GM12801 (cell line): ENCODE data around the gene PPME1.

Source experiments
- TF ChIP-seq, protein P1 (sequence below): IDR thresholded peaks from one replicate; pipeline ENCODE4 v1.5.1; 2011; ENCODE audit warnings: control low read depth; ENCODE audit not compliant: insufficient read length; ENCODE audit errors: extremely low read depth

The PPME1 gene

DNA sequence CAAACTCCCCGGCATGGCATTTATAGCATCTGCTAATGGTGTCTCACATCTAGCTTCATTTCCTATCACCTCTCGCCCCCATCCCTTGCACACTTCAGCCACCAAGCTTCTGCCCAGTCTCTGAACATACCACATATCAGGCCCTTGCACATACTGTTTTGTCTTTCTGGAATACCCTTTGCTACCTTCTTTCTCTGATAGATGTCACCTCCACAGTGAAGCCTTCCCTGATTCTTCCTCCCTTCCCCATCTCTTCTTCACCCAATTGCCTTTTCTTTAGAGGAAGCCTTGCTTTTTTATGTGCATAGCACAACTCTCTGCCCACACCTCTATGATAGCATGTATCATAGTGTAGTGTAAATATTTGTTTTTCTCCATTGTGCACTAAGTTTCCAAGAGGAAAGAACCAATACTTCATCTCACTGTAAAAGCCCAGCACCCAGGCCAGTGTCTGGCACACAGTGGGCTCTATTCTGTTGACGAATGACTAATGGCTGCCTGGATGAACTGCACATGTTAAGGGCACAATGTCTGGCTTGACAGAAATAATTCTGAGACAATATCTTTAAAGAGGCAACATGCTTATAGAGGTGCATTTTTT, 112.6 kb downstream of the PPME1 start:
- TF ChIP-seq, protein P1, sequence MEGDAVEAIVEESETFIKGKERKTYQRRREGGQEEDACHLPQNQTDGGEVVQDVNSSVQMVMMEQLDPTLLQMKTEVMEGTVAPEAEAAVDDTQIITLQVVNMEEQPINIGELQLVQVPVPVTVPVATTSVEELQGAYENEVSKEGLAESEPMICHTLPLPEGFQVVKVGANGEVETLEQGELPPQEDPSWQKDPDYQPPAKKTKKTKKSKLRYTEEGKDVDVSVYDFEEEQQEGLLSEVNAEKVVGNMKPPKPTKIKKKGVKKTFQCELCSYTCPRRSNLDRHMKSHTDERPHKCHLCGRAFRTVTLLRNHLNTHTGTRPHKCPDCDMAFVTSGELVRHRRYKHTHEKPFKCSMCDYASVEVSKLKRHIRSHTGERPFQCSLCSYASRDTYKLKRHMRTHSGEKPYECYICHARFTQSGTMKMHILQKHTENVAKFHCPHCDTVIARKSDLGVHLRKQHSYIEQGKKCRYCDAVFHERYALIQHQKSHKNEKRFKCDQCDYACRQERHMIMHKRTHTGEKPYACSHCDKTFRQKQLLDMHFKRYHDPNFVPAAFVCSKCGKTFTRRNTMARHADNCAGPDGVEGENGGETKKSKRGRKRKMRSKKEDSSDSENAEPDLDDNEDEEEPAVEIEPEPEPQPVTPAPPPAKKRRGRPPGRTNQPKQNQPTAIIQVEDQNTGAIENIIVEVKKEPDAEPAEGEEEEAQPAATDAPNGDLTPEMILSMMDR = no peak

DNA sequence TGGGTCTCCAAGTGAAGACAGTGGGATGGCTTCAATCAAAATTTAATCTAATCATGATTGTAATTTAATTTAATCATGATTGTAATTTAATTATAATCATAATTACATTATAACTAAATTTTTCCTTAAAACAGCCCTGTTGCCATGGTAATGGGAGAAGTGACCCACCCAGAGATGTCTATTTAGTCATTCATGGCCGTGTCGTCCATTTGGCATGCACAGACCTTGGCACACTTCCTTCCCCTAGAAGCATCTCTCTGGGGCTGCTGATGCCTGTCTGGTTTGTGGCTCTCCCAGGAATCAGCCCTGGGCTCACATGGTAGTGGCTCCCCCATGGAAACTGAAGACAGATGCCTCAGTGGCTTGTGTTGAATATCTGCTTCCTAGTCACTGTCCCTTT, 113.4 kb downstream of the PPME1 start:
- TF ChIP-seq, protein P1 = no peak

DNA sequence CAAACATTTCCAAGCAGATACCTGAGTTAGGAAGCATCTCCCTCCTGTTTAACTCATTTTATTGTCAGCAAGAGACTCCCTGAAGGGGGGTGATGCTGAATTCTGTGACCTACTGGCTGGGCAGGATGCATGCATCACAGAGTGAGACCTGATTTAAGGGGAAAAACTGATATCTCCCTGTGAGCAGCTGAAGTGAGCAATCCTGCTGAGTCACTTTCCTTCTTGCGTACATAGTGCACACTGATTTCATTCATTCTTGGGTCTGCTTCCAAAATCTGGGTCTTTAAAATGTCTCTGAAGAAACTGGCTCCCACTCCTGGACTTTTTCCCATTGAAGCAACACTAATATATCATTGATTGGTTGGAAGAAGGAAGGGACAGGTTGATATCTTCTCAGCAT, 117.1 kb downstream of the PPME1 start:
- TF ChIP-seq, protein P1 = no peak

DNA sequence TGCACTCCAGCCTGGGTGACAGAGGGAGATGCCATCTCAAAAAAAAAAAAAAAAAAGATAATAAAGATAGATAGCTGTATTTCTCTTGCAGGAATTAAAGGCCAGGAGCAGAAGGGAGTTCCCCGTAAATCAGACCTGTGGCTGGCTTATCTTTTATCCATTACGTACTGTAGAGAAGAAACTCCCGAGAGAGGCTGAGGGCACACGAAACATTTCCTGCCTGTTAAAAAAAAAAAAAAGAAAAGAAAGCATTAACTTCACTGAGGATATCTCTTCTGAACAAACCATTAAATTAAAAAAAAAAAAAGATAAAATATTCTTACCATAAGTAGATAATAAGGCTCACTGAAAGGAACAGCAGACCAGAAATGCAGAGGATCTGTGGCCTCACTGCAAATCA, 117.8 kb downstream of the PPME1 start:
- TF ChIP-seq, protein P1 = no peak

DNA sequence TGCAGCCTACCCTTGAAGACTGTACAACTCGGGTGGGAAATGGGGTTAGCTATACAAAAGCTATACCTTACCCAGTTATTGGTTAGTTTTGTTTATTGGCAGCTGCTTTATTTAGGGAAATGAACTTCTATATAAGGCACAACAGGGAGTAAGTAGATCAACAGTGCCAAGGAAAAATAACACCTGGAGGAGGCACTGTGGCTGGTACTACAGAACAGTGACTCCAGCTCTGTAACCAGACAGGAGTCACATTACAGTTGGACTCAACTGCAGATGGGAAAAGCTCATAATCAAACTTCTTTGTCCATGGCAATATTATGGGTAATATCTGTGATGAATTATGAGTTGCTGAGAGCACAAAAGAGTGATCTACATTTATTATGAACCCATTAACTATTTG, 126.4 kb downstream of the PPME1 start:
- TF ChIP-seq, protein P1 = no peak

DNA sequence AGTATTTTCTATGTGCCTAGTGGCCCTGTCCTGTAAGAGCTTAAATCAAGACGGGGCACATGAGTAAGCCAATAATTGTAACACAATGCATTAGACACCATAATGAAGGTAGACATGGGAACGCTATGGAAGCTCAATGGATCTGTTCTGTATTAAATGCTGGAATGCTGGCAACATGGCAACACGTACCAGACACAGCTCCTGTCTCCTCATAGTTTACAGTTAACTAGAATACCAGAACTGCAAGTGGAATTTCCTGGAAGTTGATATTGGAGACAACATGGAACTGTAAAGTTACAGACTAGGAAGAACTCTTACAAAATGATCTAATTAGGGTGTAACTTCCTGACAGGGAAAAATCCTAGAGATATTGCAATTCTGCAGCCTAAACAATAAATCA, 127.9 kb downstream of the PPME1 start:
- TF ChIP-seq, protein P1 = no peak
